Measurements from ENCODE around the gene PRXL2B.
"Not testable (repeated sequence)": the region's sequence is repeated elsewhere in the genome, so short reads cannot be mapped to it uniquely, and the experiment has no call there.

The PRXL2B gene

DNA sequence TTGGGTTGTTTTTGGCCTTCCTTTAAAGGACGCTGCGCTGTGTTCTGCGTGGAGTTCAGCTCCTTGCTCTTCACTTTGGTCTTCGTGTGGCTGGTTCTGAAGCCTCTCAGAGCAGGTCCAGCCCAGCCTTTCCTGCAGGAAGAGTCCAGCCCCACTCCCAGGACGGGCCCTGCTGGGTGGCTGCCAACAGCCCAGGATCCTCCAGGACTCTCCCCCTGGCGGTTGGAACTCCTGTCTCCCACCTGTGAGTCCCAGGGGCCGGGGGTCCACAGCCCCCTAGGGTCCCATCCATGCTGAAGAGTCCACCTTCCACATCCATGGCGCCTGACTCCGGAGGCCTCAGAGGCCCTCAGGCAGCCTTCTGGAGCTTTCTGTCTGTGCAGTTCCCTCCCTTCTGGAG, 35.0 kb upstream of the PRXL2B start:
- not testable (repeated sequence) for DNase-seq (ENCODE audit: low spot score)

DNA sequence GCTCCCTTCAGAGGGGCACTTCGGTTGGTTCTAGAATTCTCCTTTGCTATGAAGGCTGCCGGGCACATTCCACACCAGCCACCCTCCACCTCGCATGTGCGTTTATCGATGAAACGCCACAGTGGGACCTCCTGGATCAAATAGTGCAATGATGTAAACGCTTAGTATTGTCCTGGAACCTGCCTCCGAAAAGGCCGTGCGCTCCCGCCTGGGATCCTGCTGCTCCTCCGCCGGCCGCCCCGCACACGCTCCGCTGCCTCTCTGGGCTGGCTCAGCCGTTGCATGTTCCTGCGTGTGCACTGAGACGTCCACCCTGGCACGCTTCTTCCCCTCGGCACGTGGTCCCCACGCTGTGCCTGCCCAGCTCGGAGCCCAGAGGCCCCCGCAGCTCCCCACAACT, 34.4 kb upstream of the PRXL2B start:
- no peak for DNase-seq (ENCODE audit: low spot score)

DNA sequence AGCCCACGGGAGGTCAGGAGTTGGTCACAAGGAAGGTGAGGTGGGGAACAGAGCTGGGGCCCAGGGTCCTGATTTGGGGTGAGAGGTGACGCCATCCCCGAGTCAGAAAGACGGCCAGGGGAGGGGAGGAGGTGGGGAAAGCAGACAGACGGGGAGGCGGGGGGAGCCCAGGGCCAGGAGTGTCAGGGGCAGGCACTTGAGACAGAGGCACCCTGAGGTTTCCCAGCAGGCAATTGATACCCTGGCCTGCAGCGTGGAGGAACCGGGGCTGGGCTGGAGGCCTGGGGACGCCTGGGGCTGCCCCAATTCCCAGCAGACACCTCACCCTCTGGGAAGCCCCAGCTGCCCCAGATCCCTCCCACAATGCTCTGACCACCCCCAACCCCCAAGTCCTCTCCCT, 33.5 kb upstream of the PRXL2B start:
- not testable (repeated sequence) for DNase-seq (ENCODE audit: low spot score)

- DNase-seq (ENCODE audit: low spot score), result no peak
Observed at GRCh38 chr1:2553871-2554620, 32.5 kb upstream of the PRXL2B start.

- no peak for DNase-seq (ENCODE audit: low spot score)
Observed at GRCh38 chr1:2554621-2555387, 31.8 kb upstream of the PRXL2B start.

GRCh38 chr1:2555634-2556276, 30.8 kb upstream of the PRXL2B start:
- peak; percentile 76 for DNase-seq (ENCODE audit: low spot score)

GRCh38 chr1:2556277-2556677, 30.3 kb upstream of the PRXL2B start, which contains the start of gene TNFRSF14:
TSS of gene TNFRSF14 (plus strand) at chr1:2556371. CDS start at chr1:2556665, 294 bp downstream.
- peak; percentile 77 for DNase-seq (ENCODE audit: low spot score)

DNA sequence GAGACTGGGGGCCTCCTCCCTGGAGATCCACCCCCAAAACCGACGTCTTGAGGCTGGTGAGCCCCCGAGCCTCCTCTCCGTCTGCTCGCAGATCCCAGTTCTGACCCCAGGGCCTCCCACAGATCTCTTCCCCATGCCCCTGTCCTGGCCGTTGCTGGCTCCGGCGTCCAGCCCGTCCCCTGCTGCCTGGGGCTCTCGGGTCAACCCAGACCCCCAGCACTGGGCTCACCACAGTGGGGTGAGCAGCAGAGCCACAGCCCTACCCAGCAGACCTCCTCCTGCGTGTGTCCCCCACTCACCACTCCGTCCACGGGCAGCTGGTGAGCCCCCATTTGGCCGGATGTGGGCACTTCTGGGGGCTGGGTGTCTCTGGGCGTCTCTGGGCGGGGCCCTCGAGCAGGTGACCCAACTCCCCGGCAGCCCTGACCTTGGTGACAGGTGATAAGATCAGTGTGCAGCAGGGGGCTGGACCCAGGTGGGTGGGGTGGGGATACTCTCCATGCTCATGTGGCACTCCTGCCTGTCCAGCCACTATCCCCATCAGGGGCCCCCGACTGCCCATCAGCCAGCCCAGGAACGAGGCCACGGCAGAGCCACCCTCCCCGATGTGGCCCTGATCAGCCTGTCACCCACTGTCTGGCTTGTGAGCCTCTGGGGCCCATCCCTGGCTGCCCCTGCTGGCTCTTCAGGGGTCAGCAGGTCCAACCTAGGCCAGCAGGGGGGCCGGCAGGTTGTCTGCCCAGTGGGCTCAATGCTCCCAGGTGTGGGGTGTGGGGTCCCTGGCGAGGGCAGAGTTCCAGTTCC, 29.7 kb upstream of the PRXL2B start:
- DNase-seq (ENCODE audit: low spot score), result no peak

DNA sequence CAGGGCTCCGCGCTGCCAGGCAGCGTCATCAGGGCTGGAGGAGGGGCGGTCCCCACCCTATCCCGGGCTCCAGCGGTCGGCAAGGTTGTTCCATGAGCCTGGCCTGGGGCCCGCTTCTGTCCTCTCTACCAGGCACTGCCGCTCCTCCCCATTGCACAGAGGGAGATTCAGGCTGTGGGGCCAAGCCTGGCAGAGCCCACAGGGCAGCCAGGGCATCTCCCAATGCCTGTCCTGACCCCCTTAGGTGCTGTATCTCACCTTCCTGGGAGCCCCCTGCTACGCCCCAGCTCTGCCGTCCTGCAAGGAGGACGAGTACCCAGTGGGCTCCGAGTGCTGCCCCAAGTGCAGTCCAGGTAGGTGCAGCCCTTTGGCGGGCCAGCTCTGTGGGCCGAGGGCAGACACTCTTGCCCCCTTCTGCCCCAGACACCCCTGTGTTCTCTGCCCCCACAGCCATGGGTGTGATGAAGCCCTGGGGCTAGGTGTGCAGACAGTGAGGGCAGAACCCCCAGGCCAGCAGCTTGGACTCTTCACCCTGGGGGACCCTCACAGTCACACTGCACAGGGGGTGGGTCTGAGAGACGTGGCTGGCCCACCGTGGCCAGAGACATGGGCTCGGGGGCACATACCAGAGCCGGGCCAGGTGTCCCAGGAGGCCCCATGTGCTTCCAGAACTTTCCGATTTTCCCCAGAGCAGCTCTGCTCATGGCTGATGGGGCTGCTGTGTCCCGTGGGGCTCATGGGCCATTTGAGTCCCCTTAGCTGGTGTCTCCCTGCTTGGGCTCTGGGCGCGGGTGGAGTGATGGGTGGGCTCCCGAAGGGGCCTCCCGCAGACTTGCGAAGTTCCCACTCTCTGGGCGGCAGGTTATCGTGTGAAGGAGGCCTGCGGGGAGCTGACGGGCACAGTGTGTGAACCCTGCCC, 28.8 kb upstream of the PRXL2B start:
- DNase-seq (ENCODE audit: low spot score), result no peak

GRCh38 chr1:2558420-2558819, 28.2 kb upstream of the PRXL2B start:
- no peak for DNase-seq (ENCODE audit: low spot score)

DNA sequence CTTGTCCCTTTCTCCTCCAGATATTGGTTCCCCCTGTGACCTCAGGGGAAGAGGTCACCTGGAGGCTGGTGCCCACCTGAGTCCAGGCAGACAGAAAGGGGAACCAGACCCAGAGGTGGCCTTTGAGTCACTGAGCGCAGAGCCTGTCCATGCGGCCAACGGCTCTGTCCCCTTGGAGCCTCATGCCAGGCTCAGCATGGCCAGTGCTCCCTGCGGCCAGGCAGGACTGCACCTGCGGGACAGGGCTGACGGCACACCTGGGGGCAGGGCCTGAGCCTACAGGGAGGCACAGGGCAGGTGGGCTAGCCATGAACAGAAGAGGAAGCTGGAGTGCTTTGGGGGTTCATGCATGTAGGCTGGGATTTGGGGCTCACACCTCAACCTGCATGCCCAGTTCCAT, 27.7 kb upstream of the PRXL2B start:
- no peak for DNase-seq (ENCODE audit: low spot score)

- DNase-seq (ENCODE audit: low spot score), result no peak
Observed at GRCh38 chr1:2559509-2560298, 26.9 kb upstream of the PRXL2B start.

- no peak for DNase-seq (ENCODE audit: low spot score)
Observed at GRCh38 chr1:2560299-2561073, 26.1 kb upstream of the PRXL2B start.

GRCh38 chr1:2561446-2561845, 25.1 kb upstream of the PRXL2B start:
- no peak for DNase-seq (ENCODE audit: low spot score)

- no peak for DNase-seq (ENCODE audit: low spot score)
Observed at GRCh38 chr1:2561898-2562895, 24.4 kb upstream of the PRXL2B start.

DNA sequence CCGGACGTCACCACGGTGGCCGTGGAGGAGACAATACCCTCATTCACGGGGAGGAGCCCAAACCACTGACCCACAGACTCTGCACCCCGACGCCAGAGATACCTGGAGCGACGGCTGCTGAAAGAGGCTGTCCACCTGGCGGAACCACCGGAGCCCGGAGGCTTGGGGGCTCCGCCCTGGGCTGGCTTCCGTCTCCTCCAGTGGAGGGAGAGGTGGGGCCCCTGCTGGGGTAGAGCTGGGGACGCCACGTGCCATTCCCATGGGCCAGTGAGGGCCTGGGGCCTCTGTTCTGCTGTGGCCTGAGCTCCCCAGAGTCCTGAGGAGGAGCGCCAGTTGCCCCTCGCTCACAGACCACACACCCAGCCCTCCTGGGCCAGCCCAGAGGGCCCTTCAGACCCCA, 23.4 kb upstream of the PRXL2B start:
- no peak for DNase-seq (ENCODE audit: low spot score)

DNA sequence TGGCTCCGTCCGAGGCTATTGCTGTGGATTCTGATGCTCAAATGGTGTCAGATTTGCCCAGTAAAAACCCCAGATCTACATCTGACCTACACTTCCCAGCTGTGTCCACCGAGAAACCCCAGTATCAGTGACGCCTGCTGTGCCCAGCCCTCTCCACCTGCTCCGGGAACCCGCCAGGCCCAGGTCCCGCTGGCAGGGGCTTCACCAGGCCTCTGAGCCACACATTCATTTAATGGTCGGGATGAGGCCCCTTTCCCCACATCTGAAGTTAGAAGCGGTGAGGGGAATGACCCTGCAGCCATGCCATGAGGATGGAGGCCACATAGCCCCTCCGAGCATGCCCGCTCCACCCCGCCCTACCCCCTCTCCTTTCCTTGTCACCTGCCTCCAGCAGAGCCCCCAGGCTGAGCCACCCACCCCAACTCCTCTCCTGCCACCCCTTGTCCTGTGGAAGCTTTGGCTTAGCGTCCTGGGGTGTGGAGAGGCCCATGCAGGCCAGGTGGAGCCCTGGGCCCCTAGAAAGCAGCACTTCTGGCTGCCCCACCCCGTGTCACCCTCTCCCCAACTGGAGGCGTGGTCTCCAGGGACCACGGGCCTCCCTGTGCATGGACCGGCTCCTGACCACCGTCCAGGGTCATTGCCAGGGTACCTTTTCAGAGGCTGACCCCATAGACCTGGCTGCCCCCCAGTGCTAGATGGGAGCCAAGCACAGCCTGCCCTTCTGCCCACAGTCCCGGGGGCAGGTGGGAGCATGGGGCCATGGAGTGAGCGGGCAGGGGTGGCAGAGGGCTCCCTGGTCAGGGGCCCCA, 22.4 kb upstream of the PRXL2B start:
- no peak for DNase-seq (ENCODE audit: low spot score)

Data from AG20443 (cell line).